ENCODE data around the gene HMGCS2.
"Not testable (repeated sequence)": the region's sequence is repeated elsewhere in the genome, so short reads cannot be mapped to it uniquely, and the experiment has no call there.

Gene HMGCS2

DNA sequence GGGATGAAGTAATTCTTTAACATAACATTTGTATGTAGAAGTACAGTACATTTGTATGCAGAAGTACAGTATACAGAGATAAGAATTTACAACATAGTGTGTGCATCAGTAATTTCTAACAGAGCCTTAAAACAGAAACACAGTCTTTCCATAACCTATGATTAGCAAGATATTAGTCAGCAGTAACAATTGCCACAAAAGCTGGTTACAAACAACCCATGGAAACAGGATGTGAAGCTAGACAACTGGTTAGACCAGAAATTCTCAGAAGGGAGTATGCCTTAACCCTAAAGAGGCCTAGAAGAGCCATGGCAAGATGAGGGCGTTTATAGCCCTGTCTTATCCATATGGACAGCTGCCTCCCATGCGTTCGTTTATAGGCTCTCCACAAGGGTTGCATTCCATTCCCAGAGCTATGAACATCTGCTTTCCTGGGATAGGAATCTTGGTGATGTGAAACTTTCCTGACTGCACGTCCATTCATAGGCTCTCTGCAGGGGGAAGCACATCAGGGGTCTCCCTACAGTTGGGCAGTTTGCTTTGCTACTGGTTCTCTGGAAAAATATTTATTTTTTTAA lies 17.9 kb upstream of the HMGCS2 start:
- not testable (repeated sequence) for H3K27me3 ChIP-seq (ENCODE audit: control insufficient read depth, insufficient read depth, low read length); H3K36me3 ChIP-seq (ENCODE audit: control insufficient read depth, low read depth, low read length); H3K9ac ChIP-seq (ENCODE audit: low read length); H3K9me3 ChIP-seq (ENCODE audit: control insufficient read depth, low read depth, low read length); H3K27ac ChIP-seq (ENCODE audit: low read length); H3K4me1 ChIP-seq (ENCODE audit: control insufficient read depth, low read depth, low read length); H3K4me3 ChIP-seq (ENCODE audit: low read length)

DNA sequence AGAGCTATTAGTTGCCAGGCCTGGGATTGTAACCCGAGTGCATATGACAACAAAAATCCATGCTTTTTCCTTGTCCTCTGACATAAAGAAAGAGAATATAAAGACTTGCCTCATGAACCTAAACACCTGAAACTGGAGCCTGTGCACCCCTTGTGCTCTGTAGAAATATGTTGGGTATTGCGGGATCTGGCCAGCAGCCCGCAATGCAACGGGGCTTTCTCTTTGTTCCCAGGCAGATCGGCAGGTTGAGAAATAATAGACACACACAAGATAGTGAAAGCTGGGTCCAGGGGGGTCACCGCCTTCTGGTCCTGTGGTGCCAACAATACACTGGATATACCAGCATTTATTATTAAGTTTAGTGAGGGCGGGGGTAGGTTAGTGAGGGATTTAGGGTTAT lies 17.3 kb upstream of the HMGCS2 start:
- not testable (repeated sequence) for H3K27me3 ChIP-seq (ENCODE audit: control insufficient read depth, insufficient read depth, low read length); H3K36me3 ChIP-seq (ENCODE audit: control insufficient read depth, low read depth, low read length); H3K9me3 ChIP-seq (ENCODE audit: control insufficient read depth, low read depth, low read length); H3K27ac ChIP-seq (ENCODE audit: low read length); H3K4me1 ChIP-seq (ENCODE audit: control insufficient read depth, low read depth, low read length); H3K4me3 ChIP-seq (ENCODE audit: low read length); H3K9ac ChIP-seq (ENCODE audit: low read length)

DNA sequence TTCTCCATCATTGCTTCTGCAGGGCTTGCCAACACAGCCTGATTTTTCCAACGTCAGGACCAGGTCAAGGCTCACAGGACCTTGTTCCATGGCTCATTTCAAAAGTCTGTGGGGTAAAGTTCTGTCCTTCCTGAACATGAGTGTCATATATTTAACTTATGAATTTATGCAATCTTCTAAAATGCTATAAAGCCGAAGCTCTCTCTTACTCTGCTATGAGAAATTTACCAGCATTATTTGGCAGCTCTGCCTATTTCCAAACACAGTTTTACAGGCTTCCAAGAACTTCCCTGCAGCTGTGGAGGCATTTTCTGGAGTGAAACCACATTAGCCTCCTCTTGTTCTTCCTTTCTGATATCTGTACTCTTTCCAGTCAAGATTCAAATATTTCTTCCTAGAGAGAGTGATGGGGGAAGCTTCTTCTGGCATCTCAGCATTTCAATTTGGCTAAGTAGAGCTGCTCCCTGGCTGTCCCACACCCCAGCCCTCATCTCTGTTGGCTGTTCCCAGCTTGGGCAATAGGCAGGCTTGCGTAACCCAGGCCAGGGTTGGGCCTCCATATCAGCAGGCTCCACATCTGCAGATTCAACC lies 15.6 kb upstream of the HMGCS2 start:
- H3K27me3 ChIP-seq (ENCODE audit: control insufficient read depth, insufficient read depth, low read length) = no peaks in the 10 kb centered on the region
- H3K4me1 ChIP-seq (ENCODE audit: control insufficient read depth, low read depth, low read length) = no peaks in the 10 kb centered on the region
- no peaks in the 10 kb centered on the region for H3K9me3 ChIP-seq (ENCODE audit: control insufficient read depth, low read depth, low read length)
- H3K27ac ChIP-seq (ENCODE audit: low read length) = no peak overlapping the region
- H3K9ac ChIP-seq (ENCODE audit: low read length) = no peak overlapping the region
- no peaks in the 10 kb centered on the region for H3K36me3 ChIP-seq (ENCODE audit: control insufficient read depth, low read depth, low read length)
- no peak overlapping the region for H3K4me3 ChIP-seq (ENCODE audit: low read length)

DNA sequence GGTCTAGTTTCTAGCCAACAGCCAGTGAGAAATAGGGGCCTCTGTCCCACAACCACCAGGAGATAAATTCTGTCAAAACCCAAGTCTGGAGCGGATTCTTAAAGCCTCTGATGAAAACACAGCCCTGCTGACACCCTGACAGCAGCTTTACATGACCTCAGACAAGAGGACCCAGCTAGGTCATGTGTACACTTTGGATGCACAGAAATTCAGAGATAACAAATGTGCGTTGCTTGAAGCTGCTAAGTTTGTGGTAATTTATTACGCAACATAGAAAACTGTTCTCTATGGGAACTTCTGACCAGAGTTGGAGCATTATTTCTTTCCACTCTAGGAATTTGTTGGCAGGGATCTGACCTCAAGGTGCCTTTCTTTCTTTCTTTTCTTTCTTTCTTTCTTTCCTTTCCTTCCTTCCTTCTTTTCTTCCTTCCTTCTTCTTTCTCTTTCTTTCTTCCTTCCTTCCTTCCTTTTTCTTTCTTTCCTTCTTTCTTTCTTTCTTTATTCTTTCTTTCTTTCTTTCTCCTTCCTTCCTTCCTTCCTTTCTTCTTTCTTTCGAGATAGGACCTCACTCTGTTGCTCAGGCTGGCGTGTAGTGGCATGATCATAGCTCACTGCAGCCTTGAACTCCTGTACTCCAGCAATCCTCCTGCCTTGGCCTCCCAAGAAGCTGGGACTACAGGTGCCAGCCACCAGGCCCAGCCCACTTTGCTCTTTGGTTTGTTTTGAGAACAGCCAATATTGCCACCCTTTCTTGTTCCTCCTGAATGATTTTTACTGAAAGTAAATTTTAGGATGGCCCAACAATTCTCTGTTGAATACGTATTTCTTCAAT lies 14.9 kb upstream of the HMGCS2 start:
- H3K27ac ChIP-seq (ENCODE audit: low read length) = no peak overlapping the region

DNA sequence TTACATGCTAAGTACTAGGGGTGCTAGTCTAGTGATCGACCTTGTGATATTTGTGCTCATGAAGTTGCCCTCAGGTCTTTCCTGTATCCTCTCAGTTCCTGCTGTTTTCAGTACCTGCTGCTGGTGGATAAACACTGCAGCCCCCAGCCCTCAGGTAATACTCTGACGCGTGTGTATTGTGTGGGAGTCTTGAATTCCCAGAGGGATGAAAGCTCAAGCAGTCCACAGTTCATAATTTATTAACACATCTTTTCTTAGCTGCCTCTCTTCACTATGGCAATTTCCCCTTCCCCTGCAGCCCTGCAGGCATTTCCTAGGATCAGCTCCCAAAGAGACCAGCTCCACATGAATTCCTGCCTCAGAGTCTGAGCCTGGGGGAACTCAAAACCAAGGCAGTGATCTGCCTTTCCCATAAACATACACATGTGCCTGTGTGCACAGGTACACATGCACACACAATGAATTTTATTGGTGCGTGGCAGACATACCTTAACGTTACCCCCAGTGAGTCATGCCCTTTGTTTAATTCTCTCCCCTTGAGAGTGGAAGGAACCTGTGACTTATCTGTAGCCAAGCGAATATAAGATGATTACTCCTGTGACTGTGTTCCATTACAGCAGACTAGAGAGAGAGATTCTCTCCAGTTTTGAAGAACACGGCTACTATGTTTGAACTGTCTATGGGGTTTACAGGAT lies 14.1 kb upstream of the HMGCS2 start:
- Histone ChIP-seq H3K27me3 (ENCODE audit: control insufficient read depth, insufficient read depth, low read length) (no peaks in the 10 kb centered on the region), H3K27ac (ENCODE audit: low read length) (no peak overlapping the region), H3K36me3 (ENCODE audit: control insufficient read depth, low read depth, low read length) (no peaks in the 10 kb centered on the region), H3K9me3 (ENCODE audit: control insufficient read depth, low read depth, low read length) (no peaks in the 10 kb centered on the region), H3K4me1 (ENCODE audit: control insufficient read depth, low read depth, low read length) (no peaks in the 10 kb centered on the region), H3K9ac (ENCODE audit: low read length) (no peak overlapping the region), H3K4me3 (ENCODE audit: low read length) (no peak overlapping the region)

More for the DNA sequence above, 14.9 kb upstream of the HMGCS2 start:
- H3K4me1 ChIP-seq (ENCODE audit: control insufficient read depth, low read depth, low read length) = no peaks in the 10 kb centered on the region
- no peaks in the 10 kb centered on the region for H3K27me3 ChIP-seq (ENCODE audit: control insufficient read depth, insufficient read depth, low read length)
- no peak overlapping the region for H3K4me3 ChIP-seq (ENCODE audit: low read length)
- no peaks in the 10 kb centered on the region for H3K9me3 ChIP-seq (ENCODE audit: control insufficient read depth, low read depth, low read length)
- H3K36me3 ChIP-seq (ENCODE audit: control insufficient read depth, low read depth, low read length) = no peaks in the 10 kb centered on the region
- no peak overlapping the region for H3K9ac ChIP-seq (ENCODE audit: low read length)

DNA sequence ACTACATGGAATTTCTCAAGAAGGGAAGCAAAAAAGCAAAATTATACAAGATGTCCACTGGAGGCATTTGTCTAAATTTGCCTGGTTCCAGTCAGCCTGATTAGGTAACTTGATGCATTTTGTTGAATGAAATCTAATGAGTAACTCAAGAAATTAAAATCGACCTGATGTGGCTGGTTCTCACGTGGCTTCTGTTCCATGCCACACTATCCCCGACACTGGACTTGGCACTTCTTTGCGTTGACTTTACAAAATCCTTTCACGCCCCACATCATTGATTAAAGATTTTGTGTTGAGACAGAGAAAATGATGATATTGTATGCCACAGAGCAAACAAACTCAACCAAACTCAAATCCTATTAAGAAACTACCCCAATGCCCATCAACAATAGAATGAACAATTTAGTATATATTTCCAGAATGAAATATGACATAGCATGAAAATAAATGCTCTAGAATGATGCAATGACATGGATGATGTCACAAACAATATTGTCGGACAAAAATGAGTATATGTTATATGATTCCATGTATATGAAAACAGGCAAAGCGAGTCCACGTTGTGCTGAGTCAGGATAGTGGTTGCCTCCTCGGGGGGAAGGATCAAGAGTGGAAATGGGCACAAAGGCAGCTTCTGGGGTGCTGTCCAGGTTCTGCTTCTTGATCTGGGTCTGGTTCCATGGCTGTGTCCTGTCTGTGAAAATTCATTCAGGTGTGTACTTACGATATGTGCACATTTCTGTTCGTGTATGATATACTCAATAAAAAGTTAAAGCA lies 12.9 kb upstream of the HMGCS2 start:
- no peaks in the 10 kb centered on the region for H3K4me1 ChIP-seq (ENCODE audit: control insufficient read depth, low read depth, low read length)
- H3K36me3 ChIP-seq (ENCODE audit: control insufficient read depth, low read depth, low read length) = no peaks in the 10 kb centered on the region
- H3K27me3 ChIP-seq (ENCODE audit: control insufficient read depth, insufficient read depth, low read length) = no peaks in the 10 kb centered on the region
- H3K4me3 ChIP-seq (ENCODE audit: low read length) = no peak overlapping the region
- no peak overlapping the region for H3K9ac ChIP-seq (ENCODE audit: low read length)
- no peaks in the 10 kb centered on the region for H3K9me3 ChIP-seq (ENCODE audit: control insufficient read depth, low read depth, low read length)
- H3K27ac ChIP-seq (ENCODE audit: low read length) = no peak overlapping the region

DNA sequence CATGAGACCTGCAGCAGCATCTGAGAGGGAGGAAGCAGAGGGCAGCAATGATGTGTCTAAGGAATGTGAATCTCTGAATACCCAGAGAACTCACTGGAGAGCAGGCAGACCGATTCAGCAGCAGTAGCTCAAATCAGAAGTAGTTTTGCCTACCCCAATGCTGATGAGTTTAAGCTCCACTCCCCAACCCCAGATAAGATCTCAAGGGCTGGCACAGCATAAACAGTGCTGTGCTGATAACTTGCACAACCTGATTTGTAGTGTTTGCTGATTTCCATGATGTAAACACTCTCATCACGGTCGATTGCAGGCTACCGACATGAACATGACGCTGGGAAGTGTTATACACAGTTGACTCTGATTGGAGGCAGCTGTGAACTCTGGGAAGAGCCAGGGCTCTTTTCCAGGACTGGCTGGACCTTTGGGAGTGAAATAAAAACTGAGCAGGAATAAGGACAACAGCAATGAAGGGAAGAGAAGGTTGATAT lies 11.2 kb upstream of the HMGCS2 start:
- no peak overlapping the region for H3K27ac ChIP-seq (ENCODE audit: low read length)
- no peaks in the 10 kb centered on the region for H3K4me1 ChIP-seq (ENCODE audit: control insufficient read depth, low read depth, low read length)
- H3K4me3 ChIP-seq (ENCODE audit: low read length) = no peak overlapping the region
- no peak overlapping the region for H3K9ac ChIP-seq (ENCODE audit: low read length)
- H3K9me3 ChIP-seq (ENCODE audit: control insufficient read depth, low read depth, low read length) = no peaks in the 10 kb centered on the region
- no peaks in the 10 kb centered on the region for H3K27me3 ChIP-seq (ENCODE audit: control insufficient read depth, insufficient read depth, low read length)
- H3K36me3 ChIP-seq (ENCODE audit: control insufficient read depth, low read depth, low read length) = no peaks in the 10 kb centered on the region

DNA sequence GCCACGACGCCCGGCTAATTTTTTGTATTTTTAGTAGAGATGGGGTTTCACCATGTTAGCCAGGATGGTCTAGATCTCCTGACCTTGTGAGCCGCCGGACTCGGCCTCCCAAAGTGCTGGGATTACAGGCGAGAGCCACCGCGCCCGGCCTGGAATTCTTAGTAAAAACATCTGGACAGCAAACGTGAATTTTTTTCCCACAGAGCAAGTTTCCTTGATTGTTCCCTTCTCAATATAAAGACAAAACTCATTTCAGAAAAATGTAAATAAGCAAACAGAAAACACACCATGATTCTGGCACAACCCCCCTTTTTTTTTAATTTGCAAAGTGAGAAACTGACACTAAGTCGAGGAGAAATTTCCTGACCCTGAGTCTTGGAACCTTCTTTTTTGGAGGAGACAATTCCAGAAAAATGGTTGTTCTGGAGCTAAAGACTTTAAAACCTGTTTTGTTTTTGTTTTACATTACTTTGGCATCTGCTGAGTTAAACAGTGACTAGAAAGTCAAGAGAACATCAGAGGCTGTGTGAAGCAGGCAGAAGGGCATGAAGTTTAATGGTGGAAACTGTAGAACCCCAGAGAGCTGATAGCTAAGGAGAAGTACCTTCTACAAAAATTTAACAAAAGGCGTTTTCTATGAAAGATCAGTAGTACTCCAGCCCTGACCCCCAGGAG lies 10.3 kb upstream of the HMGCS2 start:
- Histone ChIP-seq H3K4me3 (ENCODE audit: low read length) (no peak overlapping the region), H3K9ac (ENCODE audit: low read length) (no peak overlapping the region), H3K9me3 (ENCODE audit: control insufficient read depth, low read depth, low read length) (no peaks in the 10 kb centered on the region), H3K4me1 (ENCODE audit: control insufficient read depth, low read depth, low read length) (no peaks in the 10 kb centered on the region), H3K36me3 (ENCODE audit: control insufficient read depth, low read depth, low read length) (no peaks in the 10 kb centered on the region), H3K27ac (ENCODE audit: low read length) (no peak overlapping the region), H3K27me3 (ENCODE audit: control insufficient read depth, insufficient read depth, low read length) (no peaks in the 10 kb centered on the region)

DNA sequence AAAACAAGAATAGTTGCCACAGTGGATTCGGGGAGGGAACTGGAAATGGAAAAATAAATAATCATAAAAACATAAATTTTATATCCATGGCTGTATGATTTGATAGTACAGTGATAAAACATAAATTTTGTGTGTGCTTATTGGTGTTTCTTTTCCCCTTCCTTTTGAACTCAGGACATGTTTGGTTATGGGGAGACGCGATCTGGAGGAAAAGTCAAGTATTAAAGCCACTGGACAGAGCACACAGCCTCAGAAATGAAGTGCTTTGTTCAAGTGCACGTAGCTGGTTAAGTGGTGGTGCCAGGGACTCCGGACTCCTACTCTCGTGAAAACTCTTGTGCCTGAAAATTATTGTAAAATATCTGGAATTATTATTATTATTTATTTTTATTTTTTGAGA lies 9.7 kb upstream of the HMGCS2 start:
- Histone ChIP-seq H3K4me3 (ENCODE audit: low read length) (no peak overlapping the region), H3K36me3 (ENCODE audit: control insufficient read depth, low read depth, low read length) (no peaks in the 10 kb centered on the region), H3K27me3 (ENCODE audit: control insufficient read depth, insufficient read depth, low read length) (no peaks in the 10 kb centered on the region), H3K27ac (ENCODE audit: low read length) (no peak overlapping the region), H3K9me3 (ENCODE audit: control insufficient read depth, low read depth, low read length) (no peaks in the 10 kb centered on the region), H3K9ac (ENCODE audit: low read length) (no peak overlapping the region), H3K4me1 (ENCODE audit: control insufficient read depth, low read depth, low read length) (peaks cover 5% of the 10 kb centered on the region)

DNA sequence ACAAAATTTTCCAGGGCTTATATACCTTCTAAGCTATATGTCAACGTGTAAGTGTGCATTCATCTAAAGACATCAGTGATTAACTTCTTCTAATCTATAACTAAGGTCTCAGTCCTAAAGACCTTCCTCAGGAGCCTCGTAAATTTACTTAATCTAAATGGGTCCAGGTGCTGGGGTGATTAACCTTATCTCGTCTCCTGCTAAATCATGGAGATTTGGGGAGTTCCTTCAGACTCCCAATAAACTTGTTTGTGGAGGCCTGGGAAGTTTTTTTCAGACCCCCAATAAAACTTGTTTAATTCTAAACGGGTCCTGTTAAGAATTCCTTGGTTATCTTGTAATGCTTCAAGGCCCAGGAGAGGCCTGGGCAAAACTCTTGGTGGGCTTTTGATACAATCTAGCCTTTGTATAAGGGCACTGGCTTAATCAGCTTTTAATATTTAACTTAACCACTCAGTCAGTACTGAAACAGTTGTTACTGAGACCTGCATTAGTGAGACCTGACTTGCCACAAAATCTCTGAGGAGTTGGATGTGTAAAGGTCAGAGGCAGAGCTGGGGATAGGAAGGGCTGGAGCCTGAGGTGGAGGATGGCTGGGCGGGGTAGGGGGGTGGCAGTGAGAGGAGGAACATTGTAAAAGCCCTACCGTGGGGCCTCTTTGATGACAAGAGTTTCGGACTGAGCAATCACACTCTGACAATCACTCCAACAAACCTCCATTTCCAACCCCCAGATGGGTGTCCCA lies 6.2 kb upstream of the HMGCS2 start:
- Histone ChIP-seq H3K4me3 (ENCODE audit: low read length) (no peak overlapping the region), H3K4me1 (ENCODE audit: control insufficient read depth, low read depth, low read length) (peaks cover 6% of the 10 kb centered on the region), H3K27ac (ENCODE audit: low read length) (no peak overlapping the region), H3K9ac (ENCODE audit: low read length) (no peak overlapping the region), H3K9me3 (ENCODE audit: control insufficient read depth, low read depth, low read length) (no peaks in the 10 kb centered on the region), H3K36me3 (ENCODE audit: control insufficient read depth, low read depth, low read length) (no peaks in the 10 kb centered on the region), H3K27me3 (ENCODE audit: control insufficient read depth, insufficient read depth, low read length) (no peaks in the 10 kb centered on the region)

Measured in iPS-18a (cell line).